ENCODE results near the gene TYW5. TPM values are rescaled to one million over a fixed set of nuclear protein-coding genes. Genes with fewer than 3 reads are reported as not detected.

The TYW5 gene
- total and polyA plus RNA-seq, 7 experiments from 2014 or later, result 2.7 to 13.3 (median 10.2) TPM

DNA sequence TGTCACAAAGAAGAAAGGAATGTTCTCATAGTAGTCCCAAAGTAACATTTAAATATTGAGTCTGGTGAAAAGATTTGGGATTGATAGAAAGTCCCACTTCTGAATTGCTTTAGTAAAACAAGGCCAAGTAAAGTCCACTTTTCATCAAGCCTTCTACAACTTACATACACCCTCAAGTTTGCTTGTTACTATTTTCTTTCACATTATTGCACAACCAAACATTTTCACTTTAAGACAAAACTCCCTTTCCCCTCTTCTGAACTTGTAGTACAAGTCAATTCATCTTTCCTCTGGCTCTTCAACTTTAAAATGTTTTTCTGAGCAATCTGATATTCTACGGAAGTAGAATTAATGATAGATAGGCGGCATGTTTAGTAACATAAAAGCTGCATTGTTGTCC, 11.1 kb upstream of the TYW5 start:
- Mint-ChIP-seq H3K4me1 (peaks cover 0 to 10% (median 0%) of the 10 kb centered on the region in 7 donors), H3K9me3 (no peaks in the 10 kb centered on the region), H3K4me3 (no peak overlapping the region), H3K27me3 (no peaks in the 10 kb centered on the region), H3K36me3 (peaks cover 5 to 43% (median 15%) of the 10 kb centered on the region in 5 donors), H3K27ac (no peak overlapping the region)
- Histone ChIP-seq H3K4me3 (ENCODE audit: low read length) (no peak overlapping the region), H3K36me3 (ENCODE audit: control insufficient read depth in 2 of 3, insufficient read depth in 3 of 3, low read length in 3 of 3) (peaks cover 0 to 40% (median 19%) of the 10 kb centered on the region in 3 experiments), H3K9me3 (ENCODE audit: control insufficient read depth in 2 of 3, low read length in 3 of 3) (no peaks in the 10 kb centered on the region), H3K27me3 (ENCODE audit: control insufficient read depth in 2 of 2, insufficient read depth in 2 of 2, low read length in 2 of 2) (no peaks in the 10 kb centered on the region), H3K27ac (ENCODE audit: low read depth, low read length) (no peak overlapping the region), H3K4me1 (ENCODE audit: control insufficient read depth in 2 of 2, insufficient read depth in 2 of 2, low read length in 2 of 2) (no peaks in the 10 kb centered on the region)
- intact Hi-C loops (cut with micrococcal nuclease), result no loop called here
- DNase-seq (no peak), ATAC-seq (no peak)
- POLR2A ChIA-PET, result interaction anchor here (0.6 kb wide), 1 partner anchor 24 kb away, joined by 4 read pairs; no protein-coding TSS in a partner anchor
- CTCF ChIA-PET, result interaction anchor here (0.6 kb wide), 1 partner anchor 516 kb away, joined by 3 read pairs; no protein-coding TSS in a partner anchor

GRCh38 chr2:199962203-199962602, 6.9 kb upstream of the TYW5 start:
- ChIA-PET CTCF (no interaction called here), POLR2A (no interaction called here)
- H3K9me3 ChIP-seq (ENCODE audit: control insufficient read depth in 2 of 3, low read length in 3 of 3), result no peaks in the 10 kb centered on the region
- H3K27me3 Mint-ChIP-seq, result no peaks in the 10 kb centered on the region
- H3K4me1 Mint-ChIP-seq, result peaks cover 10 to 33% (median 17%) of the 10 kb centered on the region in 7 donors
- H3K27ac Mint-ChIP-seq, result peak overlapping the region in 1 of 9 donors; percentile 10
- H3K36me3 Mint-ChIP-seq, result peaks cover 5 to 51% (median 15%) of the 10 kb centered on the region in 5 donors
- intact Hi-C loops (cut with micrococcal nuclease), result no loop called here
- DNase-seq, result no peak
- H3K27me3 ChIP-seq (ENCODE audit: control insufficient read depth in 2 of 2, insufficient read depth in 2 of 2, low read length in 2 of 2), result no peaks in the 10 kb centered on the region
- no peak overlapping the region for H3K4me3 ChIP-seq (ENCODE audit: low read length)
- H3K4me1 ChIP-seq (ENCODE audit: control insufficient read depth in 2 of 2, insufficient read depth in 2 of 2, low read length in 2 of 2), result peaks cover 0 to 5% of the 10 kb centered on the region in 2 donors
- no peak overlapping the region for H3K4me3 Mint-ChIP-seq
- H3K9me3 Mint-ChIP-seq, result no peaks in the 10 kb centered on the region
- H3K36me3 ChIP-seq (ENCODE audit: control insufficient read depth in 2 of 3, insufficient read depth in 3 of 3, low read length in 3 of 3), result peaks cover 5 to 53% (median 32%) of the 10 kb centered on the region in 3 experiments
- H3K27ac ChIP-seq (ENCODE audit: low read depth, low read length), result no peak overlapping the region
- no peak for ATAC-seq

DNA sequence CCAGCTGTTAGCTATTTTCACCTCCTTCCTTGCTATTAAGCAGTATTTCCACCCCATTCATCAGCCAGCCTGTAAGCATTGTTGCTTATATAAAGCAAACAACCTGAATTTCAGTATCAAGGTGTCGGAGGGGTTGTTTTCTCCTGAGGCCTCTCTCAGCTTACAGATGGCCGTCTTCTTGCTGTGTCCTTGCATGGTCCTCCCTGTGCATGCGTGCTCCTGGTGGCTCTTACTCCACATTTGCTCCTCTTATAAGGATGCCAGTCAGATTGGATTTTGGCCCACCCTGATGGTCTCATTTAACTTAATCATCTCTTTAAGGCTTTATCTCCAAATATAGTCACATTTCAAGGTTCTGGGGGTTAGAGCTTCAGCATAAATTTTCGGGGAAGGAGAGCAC, 2.7 kb upstream of the TYW5 start:
- CTCF ChIA-PET, result no interaction called here

DNA sequence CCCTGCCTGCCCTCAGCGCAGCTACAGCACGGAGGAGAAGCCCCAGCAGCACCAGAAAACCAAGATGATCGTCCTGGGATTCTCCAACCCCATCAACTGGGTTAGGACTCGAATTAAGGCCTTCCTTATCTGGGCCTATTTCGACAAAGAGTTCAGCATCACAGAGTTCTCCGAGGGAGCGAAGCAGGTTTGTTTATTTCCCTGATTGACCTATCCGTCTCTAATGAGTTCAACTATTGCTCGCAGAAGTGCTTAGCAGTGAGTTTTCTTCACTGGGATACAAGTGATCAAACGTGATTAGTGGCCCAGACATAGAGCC, 730 bp upstream of the TYW5 start:
- no peak for ATAC-seq
- intact Hi-C loops (cut with micrococcal nuclease), result loop anchor here (5.0 to 10.0 kb wide), 2 partner anchors 416 to 909 kb away; partner anchors contain the start of gene CLK1 (in 1 of the 2)

More for the DNA sequence above, 2.7 kb upstream of the TYW5 start:
- Histone ChIP-seq H3K36me3 (ENCODE audit: control insufficient read depth in 2 of 3, insufficient read depth in 3 of 3, low read length in 3 of 3) (peaks cover 5 to 36% (median 25%) of the 10 kb centered on the region in 3 experiments), H3K4me3 (ENCODE audit: low read length) (no peak overlapping the region), H3K27ac (ENCODE audit: low read depth, low read length) (no peak overlapping the region), H3K9me3 (ENCODE audit: control insufficient read depth in 2 of 3, low read length in 3 of 3) (no peaks in the 10 kb centered on the region), H3K4me1 (ENCODE audit: control insufficient read depth in 2 of 2, insufficient read depth in 2 of 2, low read length in 2 of 2) (peaks cover 27% of the 10 kb centered on the region in 2 donors), H3K27me3 (ENCODE audit: control insufficient read depth in 2 of 2, insufficient read depth in 2 of 2, low read length in 2 of 2) (no peaks in the 10 kb centered on the region)
- Mint-ChIP-seq H3K36me3 (peaks cover 5 to 30% (median 10%) of the 10 kb centered on the region in 5 donors), H3K4me3 (peak overlapping the region; percentile 15 to 99 (median 44)), H3K27ac (peak overlapping the region in 2 of 9 donors; percentile 14 to 51), H3K9me3 (no peaks in the 10 kb centered on the region), H3K27me3 (no peaks in the 10 kb centered on the region), H3K4me1 (peaks cover 31 to 58% (median 50%) of the 10 kb centered on the region in 7 donors)
- DNase-seq, result no peak
- ATAC-seq, result no peak
- intact Hi-C loops (cut with micrococcal nuclease), result loop anchor here (5.0 to 10.0 kb wide), 2 partner anchors 414 to 907 kb away; partner anchors contain the start of gene CLK1 (in 1 of the 2)
- POLR2A ChIA-PET, result no interaction called here

GRCh38 chr2:199955007-199955338, 318 bp downstream of the TYW5 start:
- Mint-ChIP-seq H3K27me3 (no peaks in the 10 kb centered on the region), H3K9me3 (no peaks in the 10 kb centered on the region), H3K36me3 (peaks cover 0 to 15% (median 0%) of the 10 kb centered on the region in 5 donors), H3K4me3 (peak overlapping the region; percentile 96 to 99 (median 98)), H3K27ac (peak overlapping the region; percentile 93 to 98 (median 95)), H3K4me1 (peaks cover 37 to 76% (median 64%) of the 10 kb centered on the region in 7 donors)
- no peaks in the 10 kb centered on the region for H3K27me3 ChIP-seq (ENCODE audit: control insufficient read depth in 2 of 2, insufficient read depth in 2 of 2, low read length in 2 of 2)
- peak overlapping the region; percentile 95 for H3K4me3 ChIP-seq (ENCODE audit: low read length)
- DNase-seq (no peak), ATAC-seq (no peak)
- peaks cover 4 to 14% (median 5%) of the 10 kb centered on the region in 3 experiments for H3K36me3 ChIP-seq (ENCODE audit: control insufficient read depth in 2 of 3, insufficient read depth in 3 of 3, low read length in 3 of 3)
- H3K9me3 ChIP-seq (ENCODE audit: control insufficient read depth in 2 of 3, low read length in 3 of 3), result no peaks in the 10 kb centered on the region
- intact Hi-C loops (cut with micrococcal nuclease), result loop anchor here (1.0 to 10.0 kb wide), 10 partner anchors 44 to 1118 kb away; partner anchors contain the start of genes BZW1 (in 2 of the 2), C2orf69 (in 2 of the 2), SGO2 (in 2 of the 2) and CLK1 (in 1 of the 2)
- peak overlapping the region; percentile 84 for H3K27ac ChIP-seq (ENCODE audit: low read depth, low read length)
- H3K4me1 ChIP-seq (ENCODE audit: control insufficient read depth in 2 of 2, insufficient read depth in 2 of 2, low read length in 2 of 2), result peaks cover 27 to 34% of the 10 kb centered on the region in 2 donors
- POLR2A ChIA-PET, result interaction anchor here (0.8 to 1.2 kb wide), 5 partner anchors 10 to 44 kb away, joined by 3 to 5 read pairs (median 3); partner anchors contain the start of gene C2orf69
- CTCF ChIA-PET, result no interaction called here

More for the DNA sequence above, 730 bp upstream of the TYW5 start:
- Histone ChIP-seq H3K27ac (ENCODE audit: low read depth, low read length) (peak overlapping the region; percentile 84), H3K27me3 (ENCODE audit: control insufficient read depth in 2 of 2, insufficient read depth in 2 of 2, low read length in 2 of 2) (no peaks in the 10 kb centered on the region), H3K4me3 (ENCODE audit: low read length) (peak overlapping the region; percentile 95), H3K36me3 (ENCODE audit: control insufficient read depth in 2 of 3, insufficient read depth in 3 of 3, low read length in 3 of 3) (peaks cover 5 to 20% (median 12%) of the 10 kb centered on the region in 3 experiments), H3K9me3 (ENCODE audit: control insufficient read depth in 2 of 3, low read length in 3 of 3) (no peaks in the 10 kb centered on the region), H3K4me1 (ENCODE audit: control insufficient read depth in 2 of 2, insufficient read depth in 2 of 2, low read length in 2 of 2) (peaks cover 27 to 34% of the 10 kb centered on the region in 2 donors)
- ChIA-PET POLR2A (interaction anchor here (0.7 to 0.8 kb wide), 2 partner anchors 8 to 909 kb away, joined by 3 to 4 read pairs; partner anchors contain the start of gene CLK1), CTCF (no interaction called here)
- Mint-ChIP-seq H3K4me1 (peaks cover 31 to 72% (median 60%) of the 10 kb centered on the region in 7 donors), H3K27ac (peak overlapping the region; percentile 93 to 98 (median 95)), H3K9me3 (no peaks in the 10 kb centered on the region), H3K27me3 (no peaks in the 10 kb centered on the region), H3K4me3 (peak overlapping the region; percentile 96 to 99 (median 98)), H3K36me3 (peaks cover 0 to 18% (median 0%) of the 10 kb centered on the region in 5 donors)
- no peak for DNase-seq

DNA sequence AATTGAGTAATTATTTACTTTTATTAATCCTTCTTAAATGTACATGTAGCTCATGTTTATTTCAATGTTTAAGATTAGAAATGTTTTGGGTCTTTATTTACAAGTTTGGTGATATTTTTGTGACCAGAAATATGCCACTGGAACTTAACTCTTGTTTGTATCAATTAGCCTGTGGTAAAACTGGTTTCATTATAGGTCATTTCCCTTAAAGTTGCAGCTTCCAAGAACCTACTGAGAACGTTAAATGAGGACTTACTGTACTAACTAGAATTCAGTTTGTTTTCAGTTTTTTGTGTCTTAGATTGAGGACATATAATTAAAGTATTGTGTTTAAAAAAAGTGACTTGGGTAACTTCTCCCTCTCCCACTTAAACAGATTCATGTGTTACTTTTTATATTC, 4.3 kb downstream of the TYW5 start:
- Mint-ChIP-seq H3K4me3 (no peak overlapping the region), H3K9me3 (no peaks in the 10 kb centered on the region), H3K4me1 (peaks cover 22 to 63% (median 54%) of the 10 kb centered on the region in 7 donors), H3K27ac (no peak overlapping the region), H3K27me3 (no peaks in the 10 kb centered on the region), H3K36me3 (peaks cover 0 to 20% (median 10%) of the 10 kb centered on the region in 5 donors)
- intact Hi-C loops (cut with micrococcal nuclease), result loop anchor here in 1 of 2 donors (10.0 kb wide), 1 partner anchor 914 kb away; the partner anchor contains the start of gene CLK1
- ChIA-PET POLR2A (interaction anchor here (0.6 kb wide), 1 partner anchor 40 kb away, joined by 3 read pairs; the partner anchor contains the start of gene C2orf69), CTCF (no interaction called here)
- DNase-seq, result no peak
- H3K4me1 ChIP-seq (ENCODE audit: control insufficient read depth in 2 of 2, insufficient read depth in 2 of 2, low read length in 2 of 2), result peaks cover 13 to 23% of the 10 kb centered on the region in 2 donors
- H3K27me3 ChIP-seq (ENCODE audit: control insufficient read depth in 2 of 2, insufficient read depth in 2 of 2, low read length in 2 of 2), result no peaks in the 10 kb centered on the region
- no peak overlapping the region for H3K4me3 ChIP-seq (ENCODE audit: low read length)
- H3K36me3 ChIP-seq (ENCODE audit: control insufficient read depth in 2 of 3, insufficient read depth in 3 of 3, low read length in 3 of 3), result peaks cover 0 to 26% (median 11%) of the 10 kb centered on the region in 3 experiments
- no peak overlapping the region for H3K27ac ChIP-seq (ENCODE audit: low read depth, low read length)
- ATAC-seq, result no peak
- no peaks in the 10 kb centered on the region for H3K9me3 ChIP-seq (ENCODE audit: control insufficient read depth in 2 of 3, low read length in 3 of 3)
